ENCODE measurements around the gene PFN1. TPM values are rescaled to one million over a fixed set of nuclear protein-coding genes. Genes with fewer than 3 reads are reported as not detected.
A peak's percentile ranks its signal among the peaks of the same experiment; 100 is the strongest.

The PFN1 gene
- total and polyA plus RNA-seq, 7 donors = 690 to 1,404 (median 911) TPM

DNA sequence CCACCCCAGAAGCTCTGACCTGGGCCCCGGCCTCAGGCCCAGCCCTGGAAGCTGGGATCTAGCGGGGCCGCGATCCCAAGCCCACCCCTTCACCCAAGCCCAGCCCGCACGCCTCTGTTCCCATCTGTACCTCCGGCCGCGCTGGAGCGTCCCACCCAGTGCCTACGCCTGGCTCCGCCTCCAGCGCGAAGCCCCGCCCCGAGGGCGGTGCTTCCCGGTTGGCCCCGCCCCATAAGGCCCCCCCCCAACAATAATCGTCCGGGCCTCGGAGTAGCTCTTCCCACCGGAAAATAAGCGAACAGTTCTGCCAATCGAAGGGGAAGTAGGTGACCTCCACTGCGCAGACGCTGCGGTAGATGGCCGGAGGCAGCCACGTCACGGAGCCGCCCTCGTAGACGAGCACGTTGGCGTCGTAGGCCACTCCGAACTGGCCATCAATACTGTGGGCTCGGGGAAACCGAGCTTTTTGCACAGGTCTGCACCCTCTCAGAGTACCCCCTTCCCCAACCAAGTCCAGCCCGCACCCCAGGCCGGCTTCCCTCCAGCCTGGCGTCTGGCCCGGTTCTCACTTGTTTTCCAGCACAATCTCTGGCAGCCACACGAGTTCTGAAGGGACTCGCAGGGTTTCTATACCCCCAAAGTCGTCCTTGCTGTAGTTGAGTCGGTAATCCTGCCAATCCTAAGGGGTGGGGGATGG, 46.5 kb downstream of the PFN1 start:
- TF ChIP-seq, protein P1, sequence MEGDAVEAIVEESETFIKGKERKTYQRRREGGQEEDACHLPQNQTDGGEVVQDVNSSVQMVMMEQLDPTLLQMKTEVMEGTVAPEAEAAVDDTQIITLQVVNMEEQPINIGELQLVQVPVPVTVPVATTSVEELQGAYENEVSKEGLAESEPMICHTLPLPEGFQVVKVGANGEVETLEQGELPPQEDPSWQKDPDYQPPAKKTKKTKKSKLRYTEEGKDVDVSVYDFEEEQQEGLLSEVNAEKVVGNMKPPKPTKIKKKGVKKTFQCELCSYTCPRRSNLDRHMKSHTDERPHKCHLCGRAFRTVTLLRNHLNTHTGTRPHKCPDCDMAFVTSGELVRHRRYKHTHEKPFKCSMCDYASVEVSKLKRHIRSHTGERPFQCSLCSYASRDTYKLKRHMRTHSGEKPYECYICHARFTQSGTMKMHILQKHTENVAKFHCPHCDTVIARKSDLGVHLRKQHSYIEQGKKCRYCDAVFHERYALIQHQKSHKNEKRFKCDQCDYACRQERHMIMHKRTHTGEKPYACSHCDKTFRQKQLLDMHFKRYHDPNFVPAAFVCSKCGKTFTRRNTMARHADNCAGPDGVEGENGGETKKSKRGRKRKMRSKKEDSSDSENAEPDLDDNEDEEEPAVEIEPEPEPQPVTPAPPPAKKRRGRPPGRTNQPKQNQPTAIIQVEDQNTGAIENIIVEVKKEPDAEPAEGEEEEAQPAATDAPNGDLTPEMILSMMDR (IDR thresholded peaks at IDR 0.05) = no peak
- TF ChIP-seq POLR2AphosphoS5 (IDR thresholded peaks at IDR 0.05) = peak in 2 of 4 donors; percentile 37 to 52
- H3K27me3 ChIP-seq = peaks cover 28 to 70% (median 36%) of the 10 kb centered on the region in 3 donors
- intact Hi-C loops (cut with DNase I) = no loop called here
- 39 to 53% methylated on average over 48 of the region's 48 CpGs for WGBS, 2 donors
- H3K4me3 ChIP-seq = peak overlapping the region in 1 of 4 donors; percentile 47
- peaks cover 0 to 34% (median 19%) of the 10 kb centered on the region in 4 donors for H3K4me1 ChIP-seq
- peaks cover under 1 to 6% (median 2%) of the 10 kb centered on the region in 4 donors for H3K36me3 ChIP-seq
- H3K9me3 ChIP-seq = no peaks in the 10 kb centered on the region
- peak overlapping the region in 2 of 4 donors; percentile 11 to 55 for H3K27ac ChIP-seq
- DNase-seq = no peak

- peak overlapping the region in 1 of 4 donors; percentile 55 for H3K27ac ChIP-seq
- intact Hi-C loops (cut with DNase I) = no loop called here
- TF ChIP-seq, protein P1 (IDR thresholded peaks at IDR 0.05) = no peak
- TF ChIP-seq EP300 (IDR thresholded peaks at IDR 0.05) = no peak
- TF ChIP-seq POLR2AphosphoS5 (IDR thresholded peaks at IDR 0.05) = no peak
- TF ChIP-seq POLR2A (IDR thresholded peaks at IDR 0.05) = no peak
Observed at GRCh38 chr17:4901108-4901647, 47.2 kb downstream of the PFN1 start.

GRCh38 chr17:4900231-4901107, 47.9 kb downstream of the PFN1 start:
- peaks cover 14 to 19% (median 15%) of the 10 kb centered on the region in 4 donors for H3K36me3 ChIP-seq
- H3K27ac ChIP-seq = peak overlapping the region in 1 of 4 donors; percentile 55
- TF ChIP-seq POLR2AphosphoS5 (IDR thresholded peaks at IDR 0.05) (no peak), POLR2A (IDR thresholded peaks at IDR 0.05) (no peak), EP300 (IDR thresholded peaks at IDR 0.05) (no peak)
- TF ChIP-seq, protein P1 (IDR thresholded peaks at IDR 0.05) = no peak
- WGBS, 2 donors = 14 to 19% methylated on average over 65 of the region's 65 CpGs
- no peak for DNase-seq
- peaks cover 28 to 70% (median 36%) of the 10 kb centered on the region in 3 donors for H3K27me3 ChIP-seq
- no peaks in the 10 kb centered on the region for H3K9me3 ChIP-seq
- H3K4me3 ChIP-seq = peak overlapping the region in 3 of 4 donors; percentile 34 to 50 (median 47)
- intact Hi-C loops (cut with DNase I) = no loop called here
- peaks cover 0 to 34% (median 19%) of the 10 kb centered on the region in 4 donors for H3K4me1 ChIP-seq

More at GRCh38 chr17:4901108-4901647, 47.2 kb downstream of the PFN1 start:
- no peak for DNase-seq
- H3K4me3 ChIP-seq = peak overlapping the region in 2 of 4 donors; percentile 4 to 47
- H3K9me3 ChIP-seq = no peaks in the 10 kb centered on the region
- 39 to 41% methylated on average over 37 of the region's 37 CpGs for WGBS, 2 donors
- peaks cover 7 to 12% (median 7%) of the 10 kb centered on the region in 4 donors for H3K36me3 ChIP-seq
- H3K27me3 ChIP-seq = peaks cover 28 to 70% (median 36%) of the 10 kb centered on the region in 3 donors
- H3K4me1 ChIP-seq = peaks cover 0 to 34% (median 19%) of the 10 kb centered on the region in 4 donors

DNA sequence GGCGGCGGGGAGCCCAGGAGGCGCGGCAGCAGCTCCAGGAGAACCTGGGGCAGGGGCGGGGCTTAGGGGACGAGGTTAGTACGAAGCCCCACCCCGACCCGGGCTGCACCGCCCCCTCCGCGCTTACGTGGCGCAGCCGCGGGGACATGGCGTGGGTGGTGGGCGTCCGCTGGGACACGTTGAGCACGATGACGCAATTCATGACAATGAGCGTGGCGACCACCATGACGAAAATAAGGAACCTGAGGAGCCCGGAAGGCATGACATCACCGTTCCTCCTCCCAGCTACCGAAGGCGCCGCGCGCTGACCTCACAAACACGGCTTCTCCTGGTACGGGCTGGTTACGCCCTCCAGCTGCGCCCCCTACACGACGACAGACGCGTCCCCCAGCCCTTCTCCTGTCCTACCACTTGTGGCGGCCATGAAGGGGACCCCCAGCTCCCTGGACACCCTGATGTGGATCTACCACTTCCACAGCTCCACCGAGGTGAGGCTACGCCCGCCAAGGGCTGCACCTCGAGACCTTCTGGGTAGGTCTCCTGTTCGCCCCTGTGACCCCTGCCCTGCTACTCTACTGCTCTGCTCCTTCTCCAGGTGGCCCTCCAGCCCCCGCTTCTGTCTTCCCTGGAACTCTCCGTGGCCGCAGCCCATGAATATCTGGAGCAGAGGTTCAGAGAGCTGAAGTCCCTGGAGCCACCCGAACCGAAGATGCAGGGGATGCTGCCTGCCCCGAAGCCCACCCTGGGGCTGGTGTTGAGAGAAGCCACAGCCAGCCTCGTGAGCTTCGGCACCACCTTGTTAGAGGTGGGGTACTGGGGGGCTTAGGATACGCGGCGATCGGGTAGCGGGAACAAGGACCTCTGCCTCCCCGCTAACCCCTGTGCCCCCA, 48.7 kb downstream of the PFN1 start, which contains the start of gene C17orf107:
TSS of gene C17orf107 (plus strand) at position 196 of the 890 bp plus-strand sequence. CDS start at position 423, 227 bp downstream.
- WGBS, 2 donors = 10 to 11% methylated on average over 60 of the region's 60 CpGs
- intact Hi-C loops (cut with DNase I) = no loop called here
- Histone ChIP-seq H3K9me3 (no peaks in the 10 kb centered on the region), H3K27ac (peak within 1 kb of the TSS in 1 of 4 donors; percentile 23), H3K36me3 (peaks cover 21 to 28% (median 23%) of the 10 kb centered on the region in 4 donors), H3K4me3 (peak within 1 kb of the TSS; percentile 21 to 50 (median 40)), H3K4me1 (peaks cover 0 to 34% (median 19%) of the 10 kb centered on the region in 4 donors), H3K27me3 (peaks cover 28 to 68% (median 36%) of the 10 kb centered on the region in 3 donors)
- no peak for TF ChIP-seq POLR2A (IDR thresholded peaks at IDR 0.05)
- TF ChIP-seq, protein P1 (IDR thresholded peaks at IDR 0.05) = no peak
- TF ChIP-seq EP300 (IDR thresholded peaks at IDR 0.05) = no peak
- peak in 3 of 4 donors; percentile 21 to 65 (median 44) for TF ChIP-seq POLR2AphosphoS5 (IDR thresholded peaks at IDR 0.05)
- peak; percentile 90 for DNase-seq
